NCI-H1436 (cell line): Measurements from ENCODE around the gene SETD3.

ENCODE experiments used
- DNase-seq: peaks from one replicate; lab custom pipeline; 2025; lab: John Stamatoyannopoulos, UW

The SETD3 gene

DNA sequence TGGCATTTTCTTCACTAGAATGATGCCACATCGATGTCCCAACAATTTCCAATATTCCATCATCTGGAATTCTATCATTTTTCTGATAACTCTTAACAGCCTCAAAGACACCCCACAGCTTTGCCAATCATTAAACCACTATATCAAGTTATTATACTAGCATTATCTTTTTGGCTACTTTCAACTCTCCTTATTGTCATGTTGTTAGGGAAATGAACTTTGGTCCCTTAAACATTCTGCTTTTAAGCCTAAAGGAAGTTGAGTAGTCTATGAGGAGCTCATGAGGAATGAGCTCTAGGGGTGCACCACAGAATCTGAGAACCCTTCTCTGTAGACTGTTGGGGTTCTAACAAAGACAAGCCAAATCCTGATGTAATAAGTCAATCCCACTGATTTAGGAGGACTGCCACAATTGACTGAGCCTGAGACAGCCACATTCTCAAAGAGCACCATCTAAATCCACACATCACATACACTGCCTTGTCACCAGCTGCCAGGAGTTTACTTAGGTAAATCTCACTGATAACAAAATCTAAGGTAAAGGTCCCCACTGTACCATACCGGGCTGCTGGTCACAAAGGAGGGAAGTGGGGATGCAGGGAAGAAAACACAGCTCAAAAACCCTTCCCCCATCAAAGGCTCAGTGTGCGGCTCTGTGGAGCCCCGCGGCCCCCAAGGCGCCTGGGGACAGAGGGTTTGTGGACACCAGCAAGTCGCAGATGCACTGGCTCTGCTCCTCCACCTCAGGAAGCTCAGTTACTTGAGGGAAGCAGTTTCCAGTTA, 58.2 kb downstream of the SETD3 start:
- DNase-seq: no peak

DNA sequence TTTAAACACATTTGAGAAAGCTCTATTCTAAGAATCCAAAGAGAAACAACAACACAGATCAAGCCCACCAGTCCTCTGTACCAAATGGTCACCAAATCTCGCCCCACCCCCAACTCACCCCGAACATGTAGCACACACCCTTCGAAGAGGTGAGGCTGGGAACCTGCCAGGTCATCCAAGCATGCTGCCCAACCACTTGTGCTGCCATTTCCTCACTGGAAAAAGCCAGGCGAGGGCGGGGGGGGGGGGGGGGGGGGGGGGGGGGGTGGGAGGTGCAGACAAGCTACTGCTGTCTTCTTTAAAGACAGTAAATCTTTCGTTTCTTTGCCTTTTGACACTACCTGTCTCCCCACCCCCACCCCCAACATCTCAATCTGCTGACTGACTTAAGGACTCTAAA, 59.9 kb downstream of the SETD3 start:
- DNase-seq: no peak

DNA sequence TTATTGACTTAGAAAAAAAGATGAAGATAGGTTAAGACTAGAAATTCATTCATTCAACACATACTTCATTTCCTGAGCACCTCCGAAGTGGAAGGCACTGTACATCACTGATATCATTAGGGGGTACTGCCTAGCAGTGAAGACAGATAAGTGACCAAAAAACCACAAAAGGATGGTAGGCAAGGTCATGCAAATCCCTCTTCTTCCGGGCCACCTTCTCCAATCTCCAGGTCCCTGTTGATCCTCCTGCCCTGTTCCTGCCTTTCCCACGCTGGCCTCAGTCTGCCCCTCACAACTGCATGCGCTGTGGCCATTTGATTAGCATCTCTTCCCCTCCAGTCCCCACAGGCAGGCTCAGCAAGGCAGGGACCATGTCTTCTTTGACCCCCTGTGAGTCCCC, 60.8 kb downstream of the SETD3 start:
- DNase-seq: no peak

DNA sequence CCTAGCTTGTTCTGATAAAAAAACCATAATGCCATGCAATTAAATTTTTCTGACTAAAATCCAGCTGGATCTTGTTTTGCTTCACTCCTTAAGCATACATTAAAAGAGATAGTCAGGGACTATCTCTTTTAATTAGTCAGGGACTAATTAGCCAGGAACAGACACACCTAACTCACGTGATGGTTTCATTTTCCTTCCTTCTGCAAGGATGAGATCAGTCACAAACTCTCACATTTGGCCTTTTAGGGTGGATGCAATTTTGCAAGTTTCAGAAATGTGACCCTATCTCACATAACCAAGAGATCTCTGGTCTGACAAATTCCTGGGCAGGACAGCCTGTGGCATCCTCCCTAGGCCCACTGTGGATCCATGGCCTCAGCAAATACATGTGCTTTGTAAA, 62.4 kb downstream of the SETD3 start:
- DNase-seq: no peak

DNA sequence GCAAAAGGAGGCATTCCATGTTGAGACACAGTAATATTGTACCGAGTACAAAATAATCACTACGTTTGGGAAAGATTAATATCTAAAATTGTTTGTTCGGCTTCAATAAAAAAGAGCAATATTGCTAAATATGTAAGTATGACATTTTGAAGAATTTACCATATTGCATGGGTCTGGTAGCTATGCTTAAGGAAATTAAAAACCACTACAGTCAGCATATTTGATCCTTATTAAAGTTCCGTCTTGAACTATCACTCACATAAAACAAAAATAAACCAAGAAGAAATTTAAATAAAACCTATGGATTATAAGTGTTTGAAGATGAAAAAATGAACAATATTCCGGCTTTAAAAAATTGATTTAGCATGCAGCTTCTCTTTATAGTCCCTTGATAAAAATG, 63.8 kb downstream of the SETD3 start:
- DNase-seq: no peak

DNA sequence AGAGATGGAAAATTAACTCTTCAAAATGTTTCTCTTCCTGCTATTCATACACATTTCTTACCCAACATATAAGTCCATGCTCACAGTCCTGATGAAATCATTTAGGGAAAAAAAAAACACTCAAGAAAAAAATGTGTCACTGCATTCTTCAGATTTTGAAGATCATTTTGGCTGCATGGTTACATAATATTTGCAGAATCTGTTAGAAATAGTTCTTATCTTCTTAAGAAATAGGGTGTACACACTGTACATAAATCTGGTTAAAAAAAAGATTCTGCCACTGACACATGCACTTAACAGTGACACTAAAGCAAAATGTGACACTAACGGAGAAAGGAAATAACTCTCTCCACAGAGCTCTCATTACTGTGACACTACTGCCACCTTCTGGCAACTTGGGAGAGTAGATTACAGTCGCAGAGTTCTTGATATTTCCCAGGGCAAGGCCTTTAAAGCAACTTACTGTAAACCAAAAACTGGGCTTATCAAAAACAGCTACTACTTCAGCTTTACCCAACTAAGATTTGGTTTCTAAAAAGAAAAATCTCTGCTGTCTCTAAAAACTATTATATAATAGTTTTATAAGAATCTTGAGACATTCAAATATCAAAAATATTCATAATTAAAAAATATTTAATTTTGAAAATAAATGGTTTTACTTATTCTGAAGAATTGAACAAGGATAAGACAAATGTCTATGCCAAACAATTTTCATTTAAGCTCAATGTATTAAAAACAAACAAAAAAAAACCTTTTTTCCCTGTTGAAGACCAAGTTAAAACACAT, 65.0 kb downstream of the SETD3 start:
- peak; percentile 80 for DNase-seq

- DNase-seq: no peak
Measured at GRCh38 chr14:99413911-99414310, 66.7 kb downstream of the SETD3 start.

DNA sequence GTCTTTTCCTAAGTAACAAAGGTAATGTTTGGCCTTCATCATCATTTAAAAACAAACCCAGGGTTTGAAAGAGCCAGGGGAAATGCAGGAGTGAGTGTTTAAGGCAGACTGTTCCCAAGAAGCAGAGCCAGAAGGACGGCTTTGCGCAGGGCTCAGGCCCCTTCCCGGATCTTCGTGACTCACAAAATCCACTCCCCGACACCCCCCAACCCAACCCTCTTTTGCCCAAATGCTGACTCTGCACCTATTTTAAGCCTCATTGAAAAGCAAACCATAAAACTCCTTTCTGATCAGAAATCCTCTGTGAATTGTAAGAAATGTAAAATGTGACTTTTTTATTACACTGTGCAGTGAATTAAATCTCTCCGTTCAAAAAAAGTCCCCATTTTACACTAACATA, 67.5 kb downstream of the SETD3 start:
- DNase-seq: no peak

DNA sequence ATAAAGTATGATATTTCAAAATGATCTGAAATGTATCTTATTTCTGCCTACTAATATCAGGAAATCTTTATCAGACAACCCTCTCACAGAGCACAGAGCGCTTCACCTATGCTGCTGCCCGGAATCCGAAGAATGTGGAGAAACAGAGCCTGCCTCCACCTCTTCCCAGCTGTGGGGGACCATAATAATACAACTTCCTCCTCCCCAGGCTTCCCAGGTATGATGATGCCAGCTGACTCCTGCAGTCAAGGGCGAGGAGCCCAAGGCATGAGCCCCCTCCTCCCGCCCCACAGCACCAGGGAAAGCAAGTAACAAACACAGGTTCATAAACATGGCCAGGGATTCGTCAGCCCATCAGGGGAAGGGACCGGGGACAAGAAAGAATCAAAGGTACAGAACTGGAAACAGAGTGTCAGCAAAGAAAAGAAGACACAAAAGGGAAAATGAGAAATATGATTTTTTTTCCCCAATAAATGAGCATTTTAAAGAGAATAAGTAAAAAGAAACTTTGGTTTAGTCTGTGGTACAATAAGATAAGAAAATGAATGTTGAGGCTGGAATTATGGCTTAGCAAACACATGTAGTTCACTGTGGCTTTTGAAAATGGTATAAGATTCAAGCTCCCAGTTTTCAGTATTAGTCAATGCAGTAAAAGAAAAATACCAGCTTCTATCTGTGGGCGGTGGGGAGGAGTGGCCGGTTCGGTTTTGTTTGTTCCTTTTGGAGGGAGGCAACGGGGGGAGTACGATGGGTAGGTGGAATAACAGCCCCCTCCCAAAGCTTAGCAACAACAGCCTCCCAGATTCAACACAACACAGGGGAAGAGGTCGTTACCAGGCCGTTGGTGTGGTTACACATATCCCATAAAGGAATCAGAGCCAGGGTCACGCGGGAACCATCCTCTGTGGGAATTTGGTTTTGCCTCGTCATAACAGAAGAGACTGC, 68.3 kb downstream of the SETD3 start:
- no peak for DNase-seq

GRCh38 chr14:99410019-99410418, 70.6 kb downstream of the SETD3 start:
- no peak for DNase-seq

GRCh38 chr14:99408971-99409289, 71.7 kb downstream of the SETD3 start:
- DNase-seq: no peak

GRCh38 chr14:99408286-99408970, 72.2 kb downstream of the SETD3 start:
- DNase-seq: no peak

DNA sequence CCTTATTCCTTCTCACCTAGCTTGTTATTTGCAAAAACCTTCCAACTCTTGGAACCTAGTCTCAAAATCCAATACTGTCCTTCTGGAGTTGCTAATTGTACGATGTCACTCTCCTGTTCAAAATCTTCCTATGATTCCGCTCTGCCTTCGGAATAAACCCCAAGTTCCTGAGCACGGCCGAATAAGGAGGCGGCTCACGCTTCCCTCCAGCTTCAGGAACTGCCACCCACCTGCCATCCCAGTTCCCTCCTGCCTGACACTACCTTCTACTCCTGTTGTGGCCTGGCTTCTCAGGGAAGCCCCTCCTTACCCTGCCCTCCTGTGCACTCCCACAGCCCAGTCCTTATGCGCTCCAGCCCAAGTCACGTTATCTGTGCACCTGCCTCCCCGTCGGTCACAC, 73.2 kb downstream of the SETD3 start:
- DNase-seq: no peak

GRCh38 chr14:99402950-99403349, 77.7 kb downstream of the SETD3 start:
- no peak for DNase-seq

DNA sequence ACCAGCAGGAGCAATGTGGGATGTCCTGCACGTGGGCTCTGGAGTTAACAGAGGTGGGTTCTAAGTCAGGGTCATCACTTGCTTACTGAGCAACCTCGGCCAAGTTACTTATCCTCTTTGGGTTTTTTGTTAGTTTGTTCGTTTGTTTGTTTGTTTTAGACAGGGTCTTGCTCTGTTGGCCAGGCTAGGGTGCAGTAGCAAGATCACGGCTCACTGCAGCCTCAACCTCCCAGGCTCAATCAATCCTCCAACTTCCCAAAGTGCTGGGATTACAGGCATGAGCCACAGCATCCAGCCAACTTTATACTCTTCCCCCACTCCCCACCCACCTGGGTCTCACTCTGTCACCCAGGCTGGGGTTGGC, 78.4 kb downstream of the SETD3 start:
- no peak for DNase-seq

DNA sequence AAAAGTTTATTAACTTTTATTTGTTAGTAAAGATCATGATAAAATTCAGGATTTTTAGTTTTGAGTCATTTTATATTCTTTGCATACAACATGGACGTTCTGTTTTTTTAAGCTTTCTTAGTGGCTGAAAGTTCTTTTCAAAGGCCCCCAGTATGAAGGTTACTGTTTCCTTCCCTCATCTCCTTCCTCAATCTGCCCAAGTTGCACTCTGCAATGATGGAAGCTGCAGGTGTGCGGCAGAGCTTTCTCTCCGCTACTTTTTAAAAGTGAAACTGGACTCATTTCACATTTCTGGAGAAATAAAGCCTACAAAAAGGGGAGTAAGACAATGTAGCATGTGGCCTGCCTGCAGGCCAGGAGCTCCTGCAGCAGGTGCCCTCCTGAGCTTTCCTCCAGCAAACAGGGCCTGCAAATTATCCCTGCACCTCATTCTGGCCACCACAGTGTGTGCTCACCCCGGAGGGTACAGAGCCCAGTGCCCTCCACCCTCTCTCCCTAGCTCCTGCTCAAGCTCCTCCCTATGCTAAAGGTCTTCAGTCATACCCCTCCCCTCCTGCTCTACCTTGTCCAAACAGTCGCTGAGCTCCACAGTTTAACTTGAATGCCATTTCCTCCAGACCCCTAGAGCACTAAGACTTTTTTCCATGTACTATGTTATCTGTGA, 78.9 kb downstream of the SETD3 start:
- DNase-seq: no peak

- DNase-seq: no peak
Measured at GRCh38 chr14:99401211-99401610, 79.4 kb downstream of the SETD3 start.

DNA sequence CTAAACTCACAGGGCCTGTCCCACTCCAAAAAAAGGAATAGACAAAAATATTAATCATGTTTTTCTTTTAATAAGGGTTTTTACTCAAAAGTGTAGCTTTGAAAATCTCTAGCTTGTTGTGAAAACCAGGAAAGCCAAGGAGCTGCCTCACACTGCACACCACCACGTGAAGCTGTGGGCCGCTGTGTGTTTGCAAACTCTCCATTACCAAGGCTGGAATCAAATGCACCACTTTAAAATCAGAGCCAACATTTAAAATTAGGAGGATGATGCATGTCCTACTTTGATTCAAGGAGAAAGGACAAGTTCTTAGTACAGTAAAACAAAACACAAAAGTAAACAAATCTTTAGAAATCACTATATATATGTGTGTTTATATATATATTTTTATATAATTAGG, 83.0 kb downstream of the SETD3 start:
- DNase-seq: no peak

DNA sequence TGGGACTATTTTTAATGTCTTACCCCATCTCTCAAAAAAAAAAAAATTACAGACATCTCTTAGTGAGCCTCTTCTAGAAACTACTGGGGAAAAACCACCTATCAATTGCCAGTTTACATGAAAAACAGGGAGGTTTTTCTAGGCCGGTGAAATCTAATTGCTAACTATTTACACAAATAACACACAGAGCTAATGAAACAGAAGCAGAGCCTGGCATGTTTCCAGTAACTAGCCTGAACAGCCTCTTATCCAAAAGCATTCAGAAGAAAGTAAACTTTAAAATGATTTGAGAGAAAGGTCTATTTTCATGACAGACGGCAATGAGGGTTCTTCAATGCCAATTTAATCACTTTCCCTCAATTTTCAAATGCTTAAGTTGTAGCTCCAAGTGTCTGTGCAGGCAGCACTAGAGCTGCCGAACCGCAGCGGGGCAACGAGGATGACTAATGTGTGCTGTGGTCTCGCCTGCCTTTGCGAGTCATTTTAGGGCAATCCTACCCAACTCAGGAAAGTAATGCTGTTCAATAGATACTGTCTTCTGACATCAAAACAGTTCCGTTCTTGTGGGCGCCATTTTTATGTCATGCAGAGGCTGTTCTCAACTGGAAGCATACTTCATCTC, 84.6 kb downstream of the SETD3 start:
- DNase-seq: peak; percentile 17

DNA sequence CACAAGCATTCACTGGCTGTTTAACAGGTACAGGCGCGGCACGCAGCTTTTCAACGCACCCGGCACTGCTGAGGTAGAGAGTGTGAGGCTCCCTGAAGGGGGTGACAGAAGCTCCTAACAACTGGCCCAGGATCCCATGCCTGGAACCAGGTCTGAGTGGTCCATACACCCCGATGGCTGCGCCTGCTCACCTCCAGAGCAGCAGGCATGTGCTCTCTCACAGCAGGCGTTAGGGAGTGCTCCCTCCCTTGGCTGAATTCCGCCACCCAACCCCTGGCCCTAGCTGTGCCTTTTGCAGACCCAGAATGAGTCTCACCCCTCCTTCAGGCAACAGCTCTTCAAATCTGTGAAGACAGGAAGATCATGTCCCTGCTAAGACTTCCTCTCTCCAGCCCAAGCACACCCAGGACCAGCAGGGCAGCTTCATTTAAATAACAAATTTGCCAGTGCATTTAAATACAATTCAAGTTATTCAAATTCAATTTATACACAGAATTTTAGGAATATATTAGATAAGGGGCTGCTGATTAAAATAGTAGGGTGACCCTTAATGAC, 86.0 kb downstream of the SETD3 start:
- DNase-seq: no peak
